ENCODE results near the gene PDGFRB.

The PDGFRB gene

GRCh38 chr5:150107909-150108447 lies 47.7 kb downstream of the PDGFRB start:
- H3K27ac ChIP-seq (ENCODE audit: low read depth, low read length): peak overlapping the region; percentile 2
- H3K27me3 ChIP-seq (ENCODE audit: control insufficient read depth in 1 of 2, insufficient read depth in 2 of 2, low read length in 2 of 2): no peaks in the 10 kb centered on the region
- H3K4me3 ChIP-seq (ENCODE audit: low read depth in 1 of 2, low read length in 2 of 2): no peak overlapping the region
- H3K9ac ChIP-seq (ENCODE audit: low read depth in 1 of 2, low read length in 2 of 2): peak overlapping the region in 1 of 2 donors; percentile 11
- no peaks in the 10 kb centered on the region for H3K36me3 ChIP-seq (ENCODE audit: control insufficient read depth in 1 of 2, insufficient read depth in 2 of 2, low read length in 2 of 2)
- no peaks in the 10 kb centered on the region for H3K9me3 ChIP-seq (ENCODE audit: control insufficient read depth in 1 of 2, low read length in 2 of 2)
- peaks cover 39 to 43% of the 10 kb centered on the region in 2 donors for H3K4me1 ChIP-seq (ENCODE audit: control insufficient read depth in 1 of 2, insufficient read depth in 2 of 2, low read length in 2 of 2)

DNA sequence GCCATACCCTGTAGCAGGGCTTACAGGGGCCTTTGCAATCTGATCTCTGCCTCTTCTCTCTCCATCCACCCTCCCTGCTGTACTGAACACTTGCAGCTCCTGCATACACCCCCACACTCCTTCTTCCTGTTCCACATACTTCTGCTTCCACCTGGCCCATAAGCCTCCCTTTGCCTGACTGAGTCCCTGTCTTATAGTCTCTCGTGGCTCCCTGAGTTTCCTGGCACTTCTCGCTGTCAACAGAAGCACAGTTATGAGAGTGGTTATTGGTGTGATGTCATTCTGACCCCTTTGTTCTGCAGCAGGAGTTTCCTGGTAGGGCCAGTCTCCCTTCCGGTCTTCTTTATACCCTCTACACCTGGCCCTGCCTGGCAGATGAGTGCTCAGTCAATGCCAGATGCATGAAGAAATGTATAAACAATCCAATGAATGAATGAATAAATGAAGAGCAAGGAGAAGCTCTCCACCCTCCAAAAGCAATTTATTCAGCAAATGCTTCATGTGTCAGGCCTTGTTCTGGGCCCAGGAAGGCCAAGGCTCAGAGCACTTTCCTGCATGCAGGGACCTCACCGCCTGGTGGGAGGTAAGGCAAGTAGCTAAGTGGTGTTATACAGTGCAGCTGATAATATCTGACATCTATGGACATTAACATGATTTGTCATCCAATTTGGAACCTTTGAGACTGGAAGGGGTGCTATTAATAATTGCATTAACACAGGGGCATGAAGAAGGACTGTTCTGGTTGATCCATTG lies 48.8 kb downstream of the PDGFRB start:
- Histone ChIP-seq H3K4me3 (ENCODE audit: low read depth in 1 of 2, low read length in 2 of 2) (no peak overlapping the region), H3K36me3 (ENCODE audit: control insufficient read depth in 1 of 2, insufficient read depth in 2 of 2, low read length in 2 of 2) (no peaks in the 10 kb centered on the region), H3K27ac (ENCODE audit: low read depth, low read length) (no peak overlapping the region), H3K4me1 (ENCODE audit: control insufficient read depth in 1 of 2, insufficient read depth in 2 of 2, low read length in 2 of 2) (peaks cover 35 to 41% of the 10 kb centered on the region in 2 donors), H3K9me3 (ENCODE audit: control insufficient read depth in 1 of 2, low read length in 2 of 2) (no peaks in the 10 kb centered on the region), H3K9ac (ENCODE audit: low read depth in 1 of 2, low read length in 2 of 2) (no peak overlapping the region), H3K27me3 (ENCODE audit: control insufficient read depth in 1 of 2, insufficient read depth in 2 of 2, low read length in 2 of 2) (no peaks in the 10 kb centered on the region)

DNA sequence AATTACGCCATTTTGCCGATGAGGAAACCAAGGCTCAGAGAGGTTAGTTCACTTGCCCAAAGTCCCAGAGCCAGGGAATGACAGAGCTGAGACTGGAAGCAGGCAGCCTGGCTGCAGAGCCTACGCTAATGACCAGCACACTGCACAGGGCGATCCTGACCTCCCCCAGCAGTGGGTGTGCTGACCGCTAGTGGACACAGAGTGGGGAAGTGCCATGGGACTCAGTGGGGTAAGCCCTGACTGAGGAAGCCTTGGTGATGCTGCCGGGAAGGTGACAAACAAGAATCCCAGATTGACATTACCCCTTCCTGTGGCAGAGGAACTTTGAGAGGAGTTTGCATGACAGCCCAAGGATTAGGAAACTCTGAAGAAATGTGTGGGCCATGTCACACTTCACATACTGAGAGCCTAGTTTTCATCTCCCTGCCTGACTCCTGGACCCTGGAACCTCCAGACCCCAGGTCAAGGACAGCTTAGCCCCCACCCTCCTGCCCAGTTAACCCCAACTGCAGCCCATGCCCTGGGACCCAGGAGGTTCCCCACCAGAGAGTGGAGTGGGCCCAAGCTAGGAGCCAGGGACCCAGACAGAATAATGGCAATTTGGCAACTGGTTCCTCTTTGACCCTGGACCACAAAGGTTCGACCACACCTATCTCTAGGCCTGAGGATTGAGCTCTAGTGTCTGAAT lies 49.6 kb downstream of the PDGFRB start:
- H3K9me3 ChIP-seq (ENCODE audit: control insufficient read depth in 1 of 2, low read length in 2 of 2): no peaks in the 10 kb centered on the region
- peaks cover 35 to 41% of the 10 kb centered on the region in 2 donors for H3K4me1 ChIP-seq (ENCODE audit: control insufficient read depth in 1 of 2, insufficient read depth in 2 of 2, low read length in 2 of 2)
- no peaks in the 10 kb centered on the region for H3K36me3 ChIP-seq (ENCODE audit: control insufficient read depth in 1 of 2, insufficient read depth in 2 of 2, low read length in 2 of 2)
- no peak overlapping the region for H3K9ac ChIP-seq (ENCODE audit: low read depth in 1 of 2, low read length in 2 of 2)
- H3K4me3 ChIP-seq (ENCODE audit: low read depth in 1 of 2, low read length in 2 of 2): no peak overlapping the region
- no peak overlapping the region for H3K27ac ChIP-seq (ENCODE audit: low read depth, low read length)
- no peaks in the 10 kb centered on the region for H3K27me3 ChIP-seq (ENCODE audit: control insufficient read depth in 1 of 2, insufficient read depth in 2 of 2, low read length in 2 of 2)

DNA sequence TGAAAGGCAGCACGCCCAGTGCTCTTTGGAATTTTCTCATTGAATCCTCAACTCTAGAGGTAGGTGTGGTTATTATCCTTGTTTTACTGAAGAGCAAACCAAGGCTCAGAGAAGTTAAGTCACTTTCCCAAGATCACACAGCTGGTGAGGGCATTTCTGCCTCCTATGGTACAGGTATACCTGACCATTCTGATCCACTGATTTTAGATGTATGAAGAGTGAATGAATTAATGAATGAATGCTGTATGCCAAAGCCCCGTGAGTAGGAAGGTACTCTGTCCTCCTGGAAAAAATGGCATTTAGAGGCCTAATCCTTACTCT lies 51.1 kb downstream of the PDGFRB start:
- Histone ChIP-seq H3K9ac (ENCODE audit: low read depth in 1 of 2, low read length in 2 of 2) (no peak overlapping the region), H3K27ac (ENCODE audit: low read depth, low read length) (no peak overlapping the region), H3K9me3 (ENCODE audit: control insufficient read depth in 1 of 2, low read length in 2 of 2) (no peaks in the 10 kb centered on the region), H3K4me1 (ENCODE audit: control insufficient read depth in 1 of 2, insufficient read depth in 2 of 2, low read length in 2 of 2) (peaks cover 35 to 41% of the 10 kb centered on the region in 2 donors), H3K4me3 (ENCODE audit: low read depth in 1 of 2, low read length in 2 of 2) (no peak overlapping the region), H3K36me3 (ENCODE audit: control insufficient read depth in 1 of 2, insufficient read depth in 2 of 2, low read length in 2 of 2) (no peaks in the 10 kb centered on the region), H3K27me3 (ENCODE audit: control insufficient read depth in 1 of 2, insufficient read depth in 2 of 2, low read length in 2 of 2) (no peaks in the 10 kb centered on the region)

DNA sequence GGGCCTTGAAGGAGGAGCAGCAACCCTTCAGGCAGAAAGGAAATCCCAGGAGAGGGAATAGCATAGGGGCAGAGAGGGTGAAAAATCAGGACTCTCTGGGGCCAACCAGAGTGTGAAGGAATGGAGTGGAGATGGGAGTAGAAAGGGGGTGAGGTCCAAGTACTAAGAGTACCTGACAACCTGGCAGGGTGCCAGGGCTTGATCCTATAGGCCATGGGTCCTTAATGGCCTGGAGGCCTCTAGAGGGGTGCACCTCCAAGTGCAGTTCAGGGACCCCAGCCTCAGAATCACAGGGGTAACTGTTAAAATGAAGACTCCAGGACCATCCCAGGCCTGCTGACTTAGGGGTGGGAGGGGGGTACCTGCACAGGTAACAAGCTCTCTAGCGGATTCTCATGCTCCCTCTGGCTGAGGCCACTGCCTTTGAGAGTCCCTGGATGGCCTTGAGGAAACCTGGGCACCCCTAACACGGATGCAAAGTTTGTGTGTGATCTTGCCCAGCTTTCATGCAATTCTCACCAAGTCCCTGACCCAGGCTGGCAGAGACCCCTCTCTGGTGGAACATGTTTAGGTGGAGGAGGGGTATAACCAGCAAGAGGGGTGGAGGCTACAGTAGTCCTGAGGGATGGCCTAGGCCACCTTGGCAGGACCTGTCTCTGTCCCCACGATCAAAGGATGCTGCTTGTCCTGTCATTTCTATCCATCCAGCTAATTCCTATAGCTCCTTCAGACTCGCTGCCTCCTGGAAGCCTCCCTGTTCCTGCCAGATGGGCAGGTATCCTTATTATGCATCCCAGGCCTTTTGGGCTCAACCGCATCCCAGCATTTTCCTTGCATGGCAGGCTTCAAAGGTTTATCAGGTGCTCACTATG lies 51.7 kb downstream of the PDGFRB start:
- Histone ChIP-seq H3K36me3 (ENCODE audit: control insufficient read depth in 1 of 2, insufficient read depth in 2 of 2, low read length in 2 of 2) (no peaks in the 10 kb centered on the region), H3K27me3 (ENCODE audit: control insufficient read depth in 1 of 2, insufficient read depth in 2 of 2, low read length in 2 of 2) (no peaks in the 10 kb centered on the region), H3K9ac (ENCODE audit: low read depth in 1 of 2, low read length in 2 of 2) (no peak overlapping the region), H3K4me3 (ENCODE audit: low read depth in 1 of 2, low read length in 2 of 2) (no peak overlapping the region), H3K27ac (ENCODE audit: low read depth, low read length) (no peak overlapping the region), H3K9me3 (ENCODE audit: control insufficient read depth in 1 of 2, low read length in 2 of 2) (no peaks in the 10 kb centered on the region), H3K4me1 (ENCODE audit: control insufficient read depth in 1 of 2, insufficient read depth in 2 of 2, low read length in 2 of 2) (peaks cover 35 to 41% of the 10 kb centered on the region in 2 donors)

DNA sequence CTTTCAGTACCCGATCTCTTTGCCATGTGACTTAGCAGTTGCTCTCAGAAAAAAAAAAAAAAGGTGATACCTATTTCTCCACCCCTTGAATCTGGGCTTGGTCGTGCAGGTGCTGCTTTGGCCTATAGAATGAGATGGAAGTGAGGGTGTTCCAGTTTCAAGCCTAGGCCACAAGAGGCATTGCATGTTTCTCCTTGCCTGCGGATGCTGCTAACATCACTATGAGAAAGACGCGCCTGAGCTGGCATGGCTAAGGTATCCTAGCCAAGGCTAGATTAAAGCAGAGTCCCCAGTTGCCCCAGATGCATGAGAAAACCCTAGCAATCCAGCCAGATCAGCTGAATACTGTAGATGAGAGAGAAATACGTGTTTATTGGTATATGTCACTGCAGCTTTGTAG lies 54.6 kb downstream of the PDGFRB start:
- H3K27ac ChIP-seq (ENCODE audit: low read depth, low read length): no peak overlapping the region
- H3K9ac ChIP-seq (ENCODE audit: low read depth in 1 of 2, low read length in 2 of 2): no peak overlapping the region
- H3K4me3 ChIP-seq (ENCODE audit: low read depth in 1 of 2, low read length in 2 of 2): no peak overlapping the region
- H3K36me3 ChIP-seq (ENCODE audit: control insufficient read depth in 1 of 2, insufficient read depth in 2 of 2, low read length in 2 of 2): no peaks in the 10 kb centered on the region
- no peaks in the 10 kb centered on the region for H3K9me3 ChIP-seq (ENCODE audit: control insufficient read depth in 1 of 2, low read length in 2 of 2)
- no peaks in the 10 kb centered on the region for H3K27me3 ChIP-seq (ENCODE audit: control insufficient read depth in 1 of 2, insufficient read depth in 2 of 2, low read length in 2 of 2)
- peaks cover 8 to 14% of the 10 kb centered on the region in 2 donors for H3K4me1 ChIP-seq (ENCODE audit: control insufficient read depth in 1 of 2, insufficient read depth in 2 of 2, low read length in 2 of 2)

GRCh38 chr5:150097152-150097551 lies 58.5 kb downstream of the PDGFRB start:
- Histone ChIP-seq H3K9me3 (ENCODE audit: control insufficient read depth in 1 of 2, low read length in 2 of 2) (no peaks in the 10 kb centered on the region), H3K36me3 (ENCODE audit: control insufficient read depth in 1 of 2, insufficient read depth in 2 of 2, low read length in 2 of 2) (no peaks in the 10 kb centered on the region), H3K9ac (ENCODE audit: low read depth in 1 of 2, low read length in 2 of 2) (no peak overlapping the region), H3K4me1 (ENCODE audit: control insufficient read depth in 1 of 2, insufficient read depth in 2 of 2, low read length in 2 of 2) (no peaks in the 10 kb centered on the region), H3K4me3 (ENCODE audit: low read depth in 1 of 2, low read length in 2 of 2) (no peak overlapping the region), H3K27me3 (ENCODE audit: control insufficient read depth in 1 of 2, insufficient read depth in 2 of 2, low read length in 2 of 2) (no peaks in the 10 kb centered on the region), H3K27ac (ENCODE audit: low read depth, low read length) (no peak overlapping the region)

- H3K4me1 ChIP-seq (ENCODE audit: control insufficient read depth in 1 of 2, insufficient read depth in 2 of 2, low read length in 2 of 2): no peaks in the 10 kb centered on the region
- H3K9ac ChIP-seq (ENCODE audit: low read depth in 1 of 2, low read length in 2 of 2): no peak overlapping the region
- H3K9me3 ChIP-seq (ENCODE audit: control insufficient read depth in 1 of 2, low read length in 2 of 2): no peaks in the 10 kb centered on the region
- no peak overlapping the region for H3K27ac ChIP-seq (ENCODE audit: low read depth, low read length)
- H3K4me3 ChIP-seq (ENCODE audit: low read depth in 1 of 2, low read length in 2 of 2): no peak overlapping the region
- no peaks in the 10 kb centered on the region for H3K36me3 ChIP-seq (ENCODE audit: control insufficient read depth in 1 of 2, insufficient read depth in 2 of 2, low read length in 2 of 2)
- no peaks in the 10 kb centered on the region for H3K27me3 ChIP-seq (ENCODE audit: control insufficient read depth in 1 of 2, insufficient read depth in 2 of 2, low read length in 2 of 2)
Observed at GRCh38 chr5:150092159-150092787, 63.4 kb downstream of the PDGFRB start.

DNA sequence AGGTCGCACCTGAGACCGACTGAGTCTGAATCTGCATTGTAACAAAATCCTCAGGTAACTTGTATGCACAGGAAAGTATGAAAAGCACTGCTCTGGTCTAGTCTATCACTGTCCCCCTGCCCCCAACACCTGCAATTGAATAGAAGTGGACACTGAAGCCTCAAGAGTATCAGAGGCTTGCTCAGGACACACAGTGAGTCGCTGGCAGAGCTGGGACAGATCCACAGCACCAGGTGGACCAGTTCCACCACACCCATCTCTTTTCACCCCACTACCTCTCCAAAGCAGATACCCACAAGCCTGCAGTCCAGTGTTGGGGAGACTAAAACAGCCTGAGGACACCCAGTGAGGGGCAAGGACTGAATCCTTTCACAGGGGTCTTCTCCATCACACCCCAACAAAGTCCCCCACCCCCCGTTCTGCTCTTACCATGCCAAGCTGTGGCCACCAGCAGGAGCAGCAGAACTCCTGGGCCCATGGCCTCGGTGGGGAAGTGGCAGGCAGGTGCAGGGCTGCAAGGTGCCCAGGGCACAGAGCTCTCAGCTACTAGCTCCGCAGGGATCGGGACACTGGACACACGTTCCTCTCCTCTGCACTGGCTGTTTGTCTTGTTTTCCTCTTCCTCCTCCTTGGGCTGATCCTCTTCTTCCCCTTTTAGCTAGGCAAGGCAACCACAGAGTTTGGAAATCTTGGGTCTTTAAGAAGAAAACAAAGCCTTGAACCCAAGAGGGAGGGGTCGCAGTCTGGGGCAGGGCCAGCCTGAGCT lies 69.5 kb downstream of the PDGFRB start, which contains the start of gene CSF1R:
Gene CSF1R (minus strand): TSS at position 605 of the 766 bp plus-strand sequence. CDS start 127 bp downstream, at position 478.
- H3K4me1 ChIP-seq (ENCODE audit: control insufficient read depth in 1 of 2, insufficient read depth in 2 of 2, low read length in 2 of 2): no peaks in the 10 kb centered on the region
- H3K4me3 ChIP-seq (ENCODE audit: low read depth in 1 of 2, low read length in 2 of 2): peak within 1 kb of the TSS; percentile 38 to 49
- H3K36me3 ChIP-seq (ENCODE audit: control insufficient read depth in 1 of 2, insufficient read depth in 2 of 2, low read length in 2 of 2): no peaks in the 10 kb centered on the region
- no peak within 1 kb of the TSS for H3K27ac ChIP-seq (ENCODE audit: low read depth, low read length)
- no peak within 1 kb of the TSS for H3K9ac ChIP-seq (ENCODE audit: low read depth in 1 of 2, low read length in 2 of 2)
- H3K27me3 ChIP-seq (ENCODE audit: control insufficient read depth in 1 of 2, insufficient read depth in 2 of 2, low read length in 2 of 2): peaks cover 0 to 4% of the 10 kb centered on the region in 2 donors
- no peaks in the 10 kb centered on the region for H3K9me3 ChIP-seq (ENCODE audit: control insufficient read depth in 1 of 2, low read length in 2 of 2)
